22Rv1 (cell line): ENCODE data around the gene RASSF8.

ENCODE experiments used
- ZFX ChIP-seq: fragments of 450-650 bp; IDR thresholded peaks from 2 replicates; pipeline ENCODE4 v1.6.1; 2017; ENCODE audit warnings: antibody characterized with exemption, borderline replicate concordance
- TF ChIP-seq, protein P1 (sequence below): fragments of 450-650 bp; IDR thresholded peaks from 2 replicates; pipeline ENCODE4 v1.5.1; 2017; ENCODE audit warnings: mild to moderate bottlenecking

DNA sequence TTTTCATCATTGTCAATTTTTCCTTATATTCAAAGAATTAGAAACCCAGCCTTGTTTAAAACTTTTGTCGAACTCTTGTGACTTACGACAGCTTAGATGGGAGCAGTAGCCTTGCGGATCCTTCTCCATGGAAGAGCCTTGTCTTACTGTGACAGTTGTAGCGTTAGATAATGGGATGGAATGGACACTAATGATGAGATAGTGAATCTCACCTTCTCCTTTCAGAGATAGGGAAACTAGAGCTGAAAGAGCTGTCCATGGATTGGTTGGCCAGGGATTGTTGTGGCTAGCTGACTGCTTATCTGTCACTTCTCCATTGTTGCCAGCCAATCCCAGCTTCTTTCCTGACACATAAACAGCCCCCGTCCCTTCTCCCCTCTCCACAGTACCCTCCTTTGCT is 107.0 kb downstream of the RASSF8 start:
- TF ChIP-seq, protein P1, sequence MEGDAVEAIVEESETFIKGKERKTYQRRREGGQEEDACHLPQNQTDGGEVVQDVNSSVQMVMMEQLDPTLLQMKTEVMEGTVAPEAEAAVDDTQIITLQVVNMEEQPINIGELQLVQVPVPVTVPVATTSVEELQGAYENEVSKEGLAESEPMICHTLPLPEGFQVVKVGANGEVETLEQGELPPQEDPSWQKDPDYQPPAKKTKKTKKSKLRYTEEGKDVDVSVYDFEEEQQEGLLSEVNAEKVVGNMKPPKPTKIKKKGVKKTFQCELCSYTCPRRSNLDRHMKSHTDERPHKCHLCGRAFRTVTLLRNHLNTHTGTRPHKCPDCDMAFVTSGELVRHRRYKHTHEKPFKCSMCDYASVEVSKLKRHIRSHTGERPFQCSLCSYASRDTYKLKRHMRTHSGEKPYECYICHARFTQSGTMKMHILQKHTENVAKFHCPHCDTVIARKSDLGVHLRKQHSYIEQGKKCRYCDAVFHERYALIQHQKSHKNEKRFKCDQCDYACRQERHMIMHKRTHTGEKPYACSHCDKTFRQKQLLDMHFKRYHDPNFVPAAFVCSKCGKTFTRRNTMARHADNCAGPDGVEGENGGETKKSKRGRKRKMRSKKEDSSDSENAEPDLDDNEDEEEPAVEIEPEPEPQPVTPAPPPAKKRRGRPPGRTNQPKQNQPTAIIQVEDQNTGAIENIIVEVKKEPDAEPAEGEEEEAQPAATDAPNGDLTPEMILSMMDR = no peak
- TF ChIP-seq ZFX = no peak
